GM19023 (cell line): ENCODE results near the gene ZFHX2.

ENCODE experiments used
- ATAC-seq: cut with Tn5 transposase; IDR thresholded peaks from one replicate; pipeline ENCODE4 v1.9.1; 2021; ENCODE audit warnings: mild to moderate bottlenecking, moderate library complexity; ENCODE audit not compliant: unreplicated experiment

Gene ZFHX2

GRCh38 chr14:23481979-23482822 is 69.4 kb downstream of the ZFHX2 start:
- ATAC-seq: no peak

- ATAC-seq: no peak
Observed at GRCh38 chr14:23481362-23481970, 70.1 kb downstream of the ZFHX2 start.

- no peak for ATAC-seq
Observed at GRCh38 chr14:23478109-23478759, 73.3 kb downstream of the ZFHX2 start.

- ATAC-seq: no peak
Observed at GRCh38 chr14:23470947-23471346, 80.6 kb downstream of the ZFHX2 start.
